ENCODE results near the gene PRKCE. TPM values are rescaled to one million over a fixed set of nuclear protein-coding genes. Genes with fewer than 3 reads are reported as not detected.

The PRKCE gene
- total RNA-seq, 1 donor from 2014 or later, result 39.6 TPM

DNA sequence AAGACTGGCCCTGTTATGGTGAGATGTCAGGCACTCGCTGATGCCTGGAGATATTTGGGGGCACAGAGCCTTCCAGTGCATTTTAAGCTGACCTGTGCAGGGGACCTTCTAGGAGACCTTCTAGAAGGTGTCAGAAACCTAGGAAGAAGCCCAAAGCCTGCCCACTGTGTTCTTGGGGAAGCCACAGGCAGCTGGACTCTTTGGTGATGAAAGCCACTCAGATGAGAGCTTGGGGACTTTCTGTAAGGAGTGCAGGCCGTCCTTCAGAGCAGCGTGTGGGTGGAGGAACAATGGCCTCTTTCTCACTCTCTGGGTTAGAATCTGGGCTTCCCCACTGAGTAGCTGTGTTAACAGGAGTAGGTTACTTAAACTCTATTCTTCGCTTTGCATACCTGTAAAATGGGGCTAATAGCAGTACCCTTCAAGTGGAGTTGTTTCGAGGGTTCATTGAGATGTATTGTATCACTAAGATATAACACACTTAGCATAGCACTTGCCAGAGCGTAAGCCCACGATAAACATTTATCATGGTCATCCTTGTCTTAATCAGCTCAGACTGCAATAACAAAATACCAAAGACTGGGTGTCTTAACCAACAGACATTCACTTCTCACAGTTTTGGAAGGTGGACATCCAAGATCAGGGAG, 323.4 kb downstream of the PRKCE start:
- no peak for DNase-seq (ENCODE audit: extremely low read depth, low read depth, low spot score)

GRCh38 chr2:45975752-45976517, 324.5 kb downstream of the PRKCE start:
- no peak for DNase-seq (ENCODE audit: extremely low read depth, low read depth, low spot score)

- DNase-seq (ENCODE audit: extremely low read depth, low read depth, low spot score), result no peak
Measured at GRCh38 chr2:45978302-45978859, 326.9 kb downstream of the PRKCE start.

- no peak for DNase-seq (ENCODE audit: extremely low read depth, low read depth, low spot score)
Measured at GRCh38 chr2:45979065-45979464, 327.6 kb downstream of the PRKCE start.

- no peak for DNase-seq (ENCODE audit: extremely low read depth, low read depth, low spot score)
Measured at GRCh38 chr2:45980161-45980865, 328.8 kb downstream of the PRKCE start.

DNA sequence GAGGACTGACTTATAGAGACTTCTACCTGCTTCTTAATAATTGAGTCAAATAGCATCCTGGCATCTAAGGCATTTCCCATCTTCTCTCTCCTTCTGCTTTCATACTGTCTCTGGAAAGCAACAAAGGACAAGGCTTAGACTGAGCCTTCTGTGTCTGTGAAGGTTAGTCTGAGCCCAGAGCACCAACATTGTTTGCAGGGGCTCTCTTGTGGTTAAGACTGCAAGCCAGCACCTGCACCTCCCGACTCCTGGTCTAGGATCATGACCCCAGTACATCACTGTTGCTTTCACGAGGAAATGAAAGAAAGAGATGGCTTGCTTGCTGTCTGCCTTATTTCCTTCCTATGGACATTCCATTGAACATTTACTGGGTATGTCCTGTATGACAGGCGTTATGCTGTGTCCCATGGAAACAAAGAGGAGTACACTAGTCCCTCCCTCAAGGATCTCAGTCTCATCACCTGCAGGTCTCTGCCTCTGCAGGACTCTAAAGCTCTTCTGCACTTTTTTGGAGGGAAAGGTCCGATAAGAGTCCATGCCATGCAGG, 330.0 kb downstream of the PRKCE start:
- no peak for DNase-seq (ENCODE audit: extremely low read depth, low read depth, low spot score)

DNA sequence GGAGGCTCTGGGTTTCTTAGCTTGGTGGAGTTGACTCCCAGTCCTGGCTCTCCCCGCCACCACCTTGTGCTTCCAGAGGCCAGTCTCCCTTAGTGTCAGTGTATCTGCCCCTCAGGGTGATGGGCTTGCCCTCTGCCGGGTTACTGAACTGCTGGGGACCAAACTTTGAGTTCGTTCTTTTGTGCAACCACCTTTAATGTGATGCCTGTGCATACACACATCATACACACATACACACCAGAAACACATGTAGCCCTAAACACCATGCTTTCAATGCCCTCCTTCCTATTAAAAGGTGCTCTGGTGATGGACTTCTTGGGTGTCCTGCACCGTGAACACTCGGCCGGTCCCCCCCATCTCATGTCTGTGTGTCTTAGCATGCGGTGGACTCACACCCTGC, 330.6 kb downstream of the PRKCE start:
- DNase-seq (ENCODE audit: extremely low read depth, low read depth, low spot score), result no peak

DNA sequence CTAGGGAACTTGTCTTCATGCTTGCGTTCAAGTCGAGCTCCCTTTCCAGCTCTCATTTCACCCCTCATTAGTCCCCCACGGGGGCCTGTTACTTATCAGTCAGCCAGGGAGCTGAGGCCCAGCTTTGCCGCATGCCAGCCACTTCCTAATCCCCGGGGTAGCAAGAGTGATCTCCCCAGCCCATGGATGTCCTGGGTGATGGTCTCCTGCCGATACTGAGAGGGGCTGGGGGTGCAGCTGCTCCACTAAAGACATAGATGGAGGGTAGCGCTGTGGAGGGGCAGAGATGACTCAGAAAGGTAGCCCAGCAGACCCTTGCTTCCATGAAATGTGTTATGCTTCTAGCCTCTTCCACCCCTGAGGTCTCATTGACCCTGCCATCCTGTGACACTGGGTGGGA, 331.7 kb downstream of the PRKCE start:
- no peak for DNase-seq (ENCODE audit: extremely low read depth, low read depth, low spot score)

GRCh38 chr2:45984366-45984765, 332.9 kb downstream of the PRKCE start:
- no peak for DNase-seq (ENCODE audit: extremely low read depth, low read depth, low spot score)

DNA sequence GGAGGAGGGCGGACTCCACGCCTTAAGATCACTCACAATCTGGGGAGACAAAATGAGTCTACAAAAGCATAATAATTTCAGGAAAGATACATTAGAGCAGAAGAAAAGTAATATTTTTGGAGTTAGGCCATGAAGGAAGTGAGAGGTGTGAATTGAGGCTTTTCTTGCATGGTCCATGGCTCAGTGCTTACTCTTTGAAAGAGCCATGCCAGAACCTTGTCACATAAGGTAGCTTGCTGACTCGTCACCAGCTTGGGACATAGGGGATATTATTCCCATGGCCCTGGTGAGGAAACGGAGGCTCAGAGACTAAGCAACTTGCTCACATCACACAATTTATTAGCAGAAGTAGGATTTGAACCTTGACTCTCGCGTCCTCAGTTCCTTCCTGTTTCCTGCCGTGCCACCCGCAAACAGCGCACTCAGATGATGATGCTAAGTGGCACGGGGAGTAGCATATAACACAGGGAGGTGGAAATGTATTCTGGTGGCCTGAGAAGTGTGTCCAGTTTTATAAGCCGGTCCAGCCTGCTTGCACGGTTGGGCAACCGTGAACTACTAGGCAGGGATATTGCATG, 333.5 kb downstream of the PRKCE start:
- DNase-seq (ENCODE audit: extremely low read depth, low read depth, low spot score), result no peak

DNA sequence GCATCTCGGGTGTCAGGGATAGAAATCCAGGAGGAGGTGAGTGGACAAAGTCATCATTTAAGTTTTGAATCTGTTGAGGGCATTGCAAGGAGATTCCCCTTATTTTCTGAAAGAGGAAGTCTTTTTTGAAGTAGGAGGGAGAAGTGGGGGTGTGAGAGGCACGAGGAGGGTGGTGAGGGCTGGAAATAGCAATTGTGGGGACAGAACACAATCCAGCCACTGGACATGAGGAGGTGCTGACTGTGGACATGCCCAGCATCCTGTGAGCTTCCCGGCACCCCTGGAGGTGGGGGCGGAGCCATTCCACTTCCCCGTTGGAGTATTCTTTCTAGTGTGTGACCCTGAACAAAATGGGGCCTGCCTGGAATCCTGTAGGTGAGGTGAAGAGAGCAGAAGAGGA, 335.0 kb downstream of the PRKCE start:
- DNase-seq (ENCODE audit: extremely low read depth, low read depth, low spot score), result no peak

DNA sequence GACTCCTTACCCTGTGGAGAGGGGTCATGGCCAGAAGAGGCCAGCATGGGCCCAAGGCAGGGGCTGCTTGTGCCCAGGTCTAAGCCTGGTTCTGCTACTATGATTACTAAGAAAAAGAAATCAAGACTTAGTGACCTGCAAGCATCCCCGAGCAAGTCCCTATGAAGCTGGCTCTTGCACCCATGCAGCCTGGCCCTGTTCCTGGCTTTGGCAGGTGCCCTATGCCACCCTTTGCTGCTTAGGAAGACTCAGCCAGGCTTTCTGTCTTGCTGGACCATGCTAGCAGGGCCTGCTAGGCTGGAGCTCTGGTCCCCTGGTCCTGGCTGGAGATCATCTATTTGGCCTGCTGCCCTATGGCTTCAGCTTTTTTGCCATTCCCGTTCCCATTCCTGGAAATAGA, 336.4 kb downstream of the PRKCE start:
- no peak for DNase-seq (ENCODE audit: extremely low read depth, low read depth, low spot score)

DNA sequence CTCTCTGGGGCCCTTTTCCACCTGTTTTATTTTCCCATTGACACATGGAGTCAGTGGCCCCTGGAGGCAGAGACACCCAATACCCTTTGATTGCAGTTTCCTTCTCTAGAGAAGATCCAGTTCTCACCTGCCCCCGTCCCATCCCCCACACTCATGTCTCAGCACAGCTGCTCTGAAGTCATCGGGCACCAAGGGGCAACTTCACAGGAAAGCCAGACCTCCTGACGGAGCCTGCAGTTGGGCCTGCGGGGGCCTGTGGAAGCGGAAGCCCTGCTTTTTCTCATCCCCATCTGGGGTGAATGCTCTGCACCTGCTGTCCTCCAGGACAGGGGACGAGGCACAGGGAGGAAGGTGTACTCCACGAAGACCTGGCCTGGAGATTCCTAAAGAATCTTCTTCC, 337.4 kb downstream of the PRKCE start:
- DNase-seq (ENCODE audit: extremely low read depth, low read depth, low spot score), result no peak

DNA sequence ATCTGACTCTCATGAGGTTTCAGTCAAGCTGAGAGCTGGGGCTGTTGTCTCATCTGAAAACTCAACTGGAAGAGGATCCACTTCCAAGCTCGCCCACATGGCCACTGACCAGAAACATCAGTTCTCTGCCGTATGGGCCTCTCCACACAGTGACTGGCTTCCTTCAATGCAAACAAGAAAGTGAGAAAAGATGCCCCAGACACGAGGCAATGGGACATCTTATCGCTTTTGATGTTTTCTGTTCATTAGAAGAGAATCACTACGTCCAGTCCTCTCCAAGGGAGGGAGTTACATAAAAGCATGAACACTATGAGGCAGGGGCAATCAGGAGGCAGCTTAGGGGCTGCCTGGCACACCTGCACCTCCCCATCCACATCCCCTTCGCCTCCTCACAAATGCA, 338.7 kb downstream of the PRKCE start:
- no peak for DNase-seq (ENCODE audit: extremely low read depth, low read depth, low spot score)

DNA sequence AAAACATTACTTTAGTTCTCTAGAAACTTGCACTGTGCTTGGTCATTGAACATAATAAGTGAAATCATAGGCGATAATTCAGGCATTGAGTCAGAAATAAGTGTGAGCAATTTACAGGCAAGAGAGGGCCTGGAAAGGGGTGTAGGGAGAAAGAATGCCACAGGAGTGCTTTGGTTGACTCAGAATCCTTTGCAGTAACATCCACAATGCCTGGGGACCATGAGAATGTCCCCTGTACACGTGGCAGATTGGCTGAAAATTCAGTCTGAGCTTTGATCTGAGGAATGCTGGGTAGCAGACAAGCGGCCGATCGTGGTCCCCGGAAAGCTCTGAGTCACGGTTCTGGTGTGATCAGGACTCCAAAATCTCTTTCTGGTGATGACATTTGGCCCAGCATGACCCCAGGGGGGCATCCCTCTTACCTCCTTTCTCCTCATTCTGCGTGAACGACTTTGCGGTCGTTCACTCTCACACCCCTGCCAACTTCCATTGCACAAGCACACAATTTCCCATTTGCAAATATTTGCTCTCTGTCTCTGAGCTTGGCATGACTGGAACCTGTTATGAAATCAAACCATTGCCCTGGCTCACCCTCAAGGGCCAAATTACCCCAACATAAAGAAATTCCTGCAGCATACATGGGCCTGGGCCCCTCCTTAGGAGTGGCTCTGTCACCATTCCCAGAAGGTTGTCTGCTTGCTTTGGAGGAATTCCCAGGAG, 340.7 kb downstream of the PRKCE start:
- no peak for DNase-seq (ENCODE audit: extremely low read depth, low read depth, low spot score)

DNA sequence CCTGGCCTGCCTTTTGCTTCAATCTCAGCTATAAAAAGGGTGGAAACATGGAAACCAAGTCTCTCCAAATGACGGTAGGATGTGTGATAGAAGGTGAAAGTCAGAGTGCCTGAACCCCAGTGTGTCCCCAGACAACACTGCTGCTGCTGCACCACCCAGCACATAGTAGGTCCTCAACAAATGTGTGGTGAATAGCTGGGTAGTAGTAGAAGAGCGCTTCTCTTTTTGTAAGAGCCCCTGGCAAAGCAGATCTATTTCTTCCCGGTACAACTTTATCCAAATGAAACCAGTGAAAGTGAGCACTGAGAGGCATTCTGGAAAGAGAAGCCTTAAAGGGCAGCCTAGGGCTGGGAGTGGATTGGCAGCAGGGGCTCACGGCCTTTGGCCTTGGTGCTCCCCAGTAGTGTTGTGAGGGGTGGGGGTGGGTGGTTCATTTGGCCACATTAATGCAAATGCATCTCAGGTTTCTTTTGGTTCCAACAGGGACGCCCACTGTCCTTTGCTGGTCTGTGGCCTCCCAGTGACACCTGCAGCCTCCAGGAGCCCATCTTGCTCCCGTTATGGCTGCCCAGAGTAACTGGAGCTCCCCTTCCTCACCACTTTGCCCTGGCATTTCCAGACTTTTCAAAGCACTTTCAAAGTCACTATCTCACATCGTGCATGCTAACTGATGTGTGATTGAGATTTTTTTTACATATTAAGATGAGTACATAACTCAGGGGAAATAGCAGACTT, 341.4 kb downstream of the PRKCE start:
- DNase-seq (ENCODE audit: extremely low read depth, low read depth, low spot score), result no peak

DNA sequence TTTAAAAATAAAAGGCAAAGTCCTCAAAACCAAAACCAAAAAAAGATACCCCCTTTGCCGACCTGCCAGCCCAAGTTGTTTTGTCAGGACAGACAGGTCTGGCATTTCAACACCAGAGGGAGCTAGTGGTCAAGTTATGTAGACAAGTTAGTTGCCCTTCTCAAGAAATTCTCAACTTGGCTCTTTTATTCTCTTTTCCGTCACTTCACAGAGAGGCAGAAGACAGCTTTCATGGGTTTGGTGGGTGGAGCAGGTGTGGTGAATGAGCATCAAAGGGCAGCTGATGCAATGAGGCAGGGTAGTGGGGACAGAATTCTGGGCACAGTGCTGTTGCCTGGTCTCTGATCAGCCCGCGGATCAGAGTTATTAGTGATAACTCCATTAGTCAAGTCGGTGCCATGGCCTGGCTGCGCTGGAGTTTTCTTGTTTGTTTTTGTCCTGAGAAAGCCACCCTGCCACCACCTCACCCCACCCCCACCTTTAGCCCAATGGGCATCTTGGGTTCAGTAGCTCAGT, 342.1 kb downstream of the PRKCE start:
- DNase-seq (ENCODE audit: extremely low read depth, low read depth, low spot score), result peak; percentile 74

DNA sequence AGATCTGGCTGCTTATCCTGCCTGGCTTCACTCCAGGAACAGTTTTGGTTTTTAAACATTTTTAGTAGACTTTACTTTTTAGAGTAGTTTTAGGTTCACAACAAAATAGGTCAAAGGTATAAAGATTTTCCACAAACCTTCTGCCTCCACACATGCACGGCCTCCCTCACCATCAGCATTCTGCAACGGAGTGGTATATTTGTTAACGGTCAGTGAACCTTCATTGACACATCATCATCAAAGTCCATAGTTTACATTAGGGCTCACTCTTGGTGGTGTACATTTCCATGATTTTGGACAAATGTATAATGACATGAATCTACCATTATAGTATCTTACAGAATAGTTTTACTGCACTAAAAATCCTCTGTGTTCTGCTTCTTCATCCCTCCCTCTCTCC, 342.6 kb downstream of the PRKCE start:
- no peak for DNase-seq (ENCODE audit: extremely low read depth, low read depth, low spot score)

DNA sequence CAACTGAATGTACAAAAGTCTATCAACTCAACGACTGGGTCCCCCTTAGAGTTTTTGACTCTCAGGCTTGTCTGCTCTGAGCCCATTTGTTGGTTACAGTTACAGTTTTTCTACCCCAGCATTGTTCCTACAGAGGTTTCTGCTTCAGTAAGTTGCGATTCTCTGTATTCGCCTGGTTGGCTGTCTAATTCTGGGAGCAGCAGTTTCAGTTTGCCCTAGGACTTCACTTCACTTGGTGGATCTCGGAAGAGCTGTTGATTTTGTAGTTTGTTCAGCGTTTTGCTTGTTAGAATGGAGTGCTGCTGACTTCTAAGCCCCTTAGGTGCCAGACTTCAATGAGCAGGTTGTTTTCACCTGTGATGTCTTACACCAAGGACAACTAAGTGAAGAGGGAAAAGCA, 349.2 kb downstream of the PRKCE start:
- DNase-seq (ENCODE audit: extremely low read depth, low read depth, low spot score), result no peak
